Thoracic aorta (tissue), 2 donors: ENCODE data around the gene NUMB. TPM values are rescaled to one million over a fixed set of nuclear protein-coding genes. Genes with fewer than 3 reads are reported as not detected.

Experiments
- ATAC-seq: fragments of 150-250 bp; one replicate; pipeline ENCODE4 v1.8.0; 2017; ENCODE audit warnings: low read depth; ENCODE audit not compliant: insufficient number of reproducible peaks, low FRiP score
- DNase-seq: peaks from one replicate; pipeline ENCODE4 v3.0.0-alpha.2; 2020; ENCODE audit warnings: low spot score
- H3K27ac ChIP-seq, 2 donors: fragments of 200-600 bp; sonication (generic); 1 replicate in 1 of 2; 2 replicates in 1 of 2; pipeline ENCODE4 v1.5.1; 2016; ENCODE audit warnings: mild to moderate bottlenecking in 2 of 2, moderate library complexity in 2 of 2
- H3K27me3 ChIP-seq: fragments of 200-600 bp; sonication (generic); replicated peaks from 2 replicates; pipeline ENCODE4 v1.6.0; 2016; ENCODE audit warnings: mild to moderate bottlenecking; ENCODE audit not compliant: insufficient read depth
- H3K36me3 ChIP-seq: fragments of 200-600 bp; sonication (generic); one replicate; pipeline ENCODE4 v1.5.1; 2016
- H3K4me1 ChIP-seq, 2 donors: fragments of 200-600 bp; sonication (generic); 1 replicate in 1 of 2; 2 replicates in 1 of 2; pipeline versions ENCODE4 v1.5.1 to v1.6.0; 2016; ENCODE audit warnings: low read depth in 2 of 2, mild to moderate bottlenecking in 1 of 2; ENCODE audit not compliant: control insufficient read depth in 1 of 2
- H3K4me3 ChIP-seq: fragments of 200-600 bp; sonication (generic); 2 replicates; pipeline ENCODE4 v1.5.1; 2016; ENCODE audit warnings: mild to moderate bottlenecking
- H3K9me3 ChIP-seq: fragments of 200-600 bp; sonication (generic); 2 replicates; pipeline ENCODE4 v1.5.1; 2016
- CTCF ChIP-seq: fragments of 200-600 bp; sonication (generic); IDR thresholded peaks from one replicate; pipeline ENCODE4 v1.5.1; 2019; ENCODE audit warnings: antibody characterized with exemption
- total RNA-seq, 2 donors: library from RNA; depleted of rRNA; stranded (reverse); fragments of >200 nt; gene quantifications; one replicate each; pipeline versions ENCODE4 v1.1.0 to v1.2.3, GENCODE V29; 2016

NUMB gene
- total RNA-seq, 2 donors from 2014 or later, result 37.0 to 65.7 TPM

GRCh38 chr14:73468828-73469375 is 10.6 kb upstream of the NUMB start:
- no peak for ATAC-seq
- Histone ChIP-seq H3K4me1 (no peaks in the 10 kb centered on the region), H3K36me3 (no peaks in the 10 kb centered on the region), H3K4me3 (no peak overlapping the region), H3K27ac (no peak overlapping the region), H3K9me3 (no peaks in the 10 kb centered on the region), H3K27me3 (no peaks in the 10 kb centered on the region)
- no peak for DNase-seq
- no peak for TF ChIP-seq CTCF

GRCh38 chr14:73467800-73468199 is 9.5 kb upstream of the NUMB start:
- ATAC-seq (no peak), DNase-seq (no peak)
- no peak for TF ChIP-seq CTCF
- Histone ChIP-seq H3K27ac (no peak overlapping the region), H3K4me1 (peaks cover 5% of the 10 kb centered on the region in 2 donors), H3K27me3 (no peaks in the 10 kb centered on the region), H3K36me3 (no peaks in the 10 kb centered on the region), H3K4me3 (no peak overlapping the region), H3K9me3 (no peaks in the 10 kb centered on the region)

- DNase-seq, result no peak
- TF ChIP-seq CTCF, result no peak
- no peaks in the 10 kb centered on the region for H3K27me3 ChIP-seq
- no peaks in the 10 kb centered on the region for H3K36me3 ChIP-seq
- H3K27ac ChIP-seq, result no peak overlapping the region
- peaks cover 8 to 10% of the 10 kb centered on the region in 2 donors for H3K4me1 ChIP-seq
- no peaks in the 10 kb centered on the region for H3K9me3 ChIP-seq
- no peak overlapping the region for H3K4me3 ChIP-seq
- no peak for ATAC-seq
Observed at GRCh38 chr14:73467377-73467776, 9.0 kb upstream of the NUMB start.

- no peak for TF ChIP-seq CTCF
- Histone ChIP-seq H3K4me1 (peaks cover 13 to 15% of the 10 kb centered on the region in 2 donors), H3K27ac (no peak overlapping the region), H3K9me3 (no peaks in the 10 kb centered on the region), H3K36me3 (no peaks in the 10 kb centered on the region), H3K4me3 (no peak overlapping the region), H3K27me3 (no peaks in the 10 kb centered on the region)
- ATAC-seq (no peak), DNase-seq (no peak)
Observed at GRCh38 chr14:73466861-73467260, 8.5 kb upstream of the NUMB start.

- Histone ChIP-seq H3K27me3 (no peaks in the 10 kb centered on the region), H3K27ac (peak overlapping the region in 1 of 2 donors; percentile 13), H3K9me3 (no peaks in the 10 kb centered on the region), H3K36me3 (no peaks in the 10 kb centered on the region), H3K4me1 (peaks cover 19 to 24% of the 10 kb centered on the region in 2 donors), H3K4me3 (peak overlapping the region; percentile 38)
- TF ChIP-seq CTCF, result no peak
- ATAC-seq (no peak), DNase-seq (no peak)
Observed at GRCh38 chr14:73465823-73466532, 7.6 kb upstream of the NUMB start.
